IPS-11a (cell line): Measurements from ENCODE around the gene DSCAM.

Experiments
- H3K4me3 ChIP-seq: one replicate; pipeline ENCODE4 v1.5.1; 2013; ENCODE audit warnings: low read depth, low read length, control low read depth

The DSCAM gene

DNA sequence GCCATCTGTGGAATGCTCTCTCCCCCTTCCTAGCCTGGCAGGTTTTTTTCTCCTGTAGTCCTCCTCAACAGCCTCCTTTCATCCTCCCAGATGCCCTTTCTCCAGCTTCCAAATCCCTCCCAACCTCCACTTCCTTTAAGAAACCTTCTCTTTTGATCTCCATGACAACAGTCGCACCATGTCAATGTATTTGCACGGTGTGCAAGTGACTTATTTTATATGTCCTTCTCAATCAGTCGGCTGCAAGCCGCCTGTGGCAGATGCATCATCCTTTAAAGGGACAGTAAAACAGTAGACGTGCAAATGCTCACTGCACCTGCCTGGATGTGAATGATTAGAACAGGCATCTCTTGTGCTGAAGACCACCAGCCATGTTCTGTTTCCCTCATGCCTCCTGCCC lies 694.5 kb downstream of the DSCAM start:
- H3K4me3 ChIP-seq = no peak overlapping the region

- H3K4me3 ChIP-seq = no peak overlapping the region
These were observed 695.3 kb downstream of the DSCAM start for GRCh38 chr21:40151611-40152010.

GRCh38 chr21:40146216-40146837 lies 700.6 kb downstream of the DSCAM start:
- H3K4me3 ChIP-seq = no peak overlapping the region

- H3K4me3 ChIP-seq = no peak overlapping the region
These were observed 703.0 kb downstream of the DSCAM start for GRCh38 chr21:40143822-40144525.

DNA sequence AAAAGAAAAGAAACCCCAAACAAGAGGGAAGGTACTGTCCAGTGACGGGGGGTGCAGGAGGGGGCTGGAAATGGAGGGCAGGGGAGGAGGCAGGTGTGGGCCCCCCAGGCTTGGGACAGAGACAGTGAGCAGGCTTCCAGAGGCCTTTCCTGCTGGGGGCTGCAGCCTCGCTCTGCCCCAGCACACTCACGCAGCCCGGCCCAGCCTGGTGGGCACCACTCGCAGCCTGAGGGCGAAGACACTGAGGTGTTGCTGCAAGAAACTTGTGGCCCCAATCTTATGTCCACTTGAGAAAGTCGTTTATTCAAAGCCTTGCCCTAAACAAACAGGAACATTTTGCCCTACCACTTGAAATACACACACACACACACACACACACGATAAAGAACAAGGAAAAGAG lies 705.3 kb downstream of the DSCAM start:
- no peak overlapping the region for H3K4me3 ChIP-seq

GRCh38 chr21:40140675-40141074 lies 706.3 kb downstream of the DSCAM start:
- no peak overlapping the region for H3K4me3 ChIP-seq

- H3K4me3 ChIP-seq = no peak overlapping the region
These were observed 707.3 kb downstream of the DSCAM start for GRCh38 chr21:40139636-40140035.

DNA sequence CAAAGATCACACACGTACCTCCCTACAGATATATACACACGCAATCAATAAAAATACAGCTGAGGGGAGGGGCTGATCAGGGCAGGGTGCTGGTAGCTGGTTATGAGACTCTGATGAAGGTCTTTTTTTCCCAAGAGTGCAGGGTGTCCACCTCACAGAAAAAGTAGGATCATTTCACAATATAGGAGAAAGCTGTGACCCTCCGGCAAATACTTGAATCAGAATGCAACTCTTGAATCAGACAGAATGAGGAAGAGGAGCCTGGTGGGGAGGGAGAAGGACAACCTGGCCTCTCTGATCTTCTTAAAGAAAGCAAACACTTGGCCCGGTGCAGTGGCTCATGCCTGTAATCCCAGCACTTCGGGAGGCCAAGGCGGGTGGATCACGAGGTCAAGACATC lies 710.4 kb downstream of the DSCAM start:
- no peak overlapping the region for H3K4me3 ChIP-seq

- no peak overlapping the region for H3K4me3 ChIP-seq
These were observed 712.0 kb downstream of the DSCAM start for GRCh38 chr21:40134731-40135492.

DNA sequence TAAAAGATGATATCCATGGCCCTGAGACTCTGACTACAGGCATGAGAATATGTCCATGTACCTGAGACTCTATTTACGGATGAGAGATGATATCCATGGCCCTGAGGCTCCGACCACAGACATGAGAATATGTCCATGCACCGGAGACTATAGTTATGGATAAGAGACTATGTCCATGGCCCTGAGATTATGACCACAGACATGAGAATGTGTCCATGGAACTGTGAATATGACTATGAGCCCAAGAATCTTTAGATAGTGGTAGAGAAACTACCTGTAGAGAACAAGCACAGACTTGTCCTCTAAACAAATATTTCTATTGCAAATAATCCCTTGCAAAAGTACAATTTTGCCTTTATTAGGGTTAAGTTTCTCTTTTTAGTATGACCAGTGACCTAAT lies 716.5 kb downstream of the DSCAM start:
- H3K4me3 ChIP-seq = no peak overlapping the region

DNA sequence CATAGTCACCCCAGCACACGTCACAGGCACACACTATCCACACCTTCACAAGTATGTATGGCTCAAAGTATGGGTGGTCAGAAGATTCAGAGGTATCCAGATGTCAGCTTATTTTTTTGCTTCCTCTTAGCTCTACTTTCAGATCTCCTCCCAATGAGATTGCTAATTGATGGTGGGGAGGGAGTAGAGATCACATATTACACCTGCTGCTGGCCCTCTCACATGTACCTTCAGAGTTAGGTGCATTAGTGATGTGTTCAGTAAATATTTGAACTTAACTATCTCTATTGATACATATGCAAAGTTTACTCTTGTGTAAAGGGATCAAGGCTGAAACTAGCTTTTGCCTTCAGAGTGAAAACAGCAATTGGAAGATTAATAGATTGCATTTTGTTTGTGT lies 717.1 kb downstream of the DSCAM start:
- no peak overlapping the region for H3K4me3 ChIP-seq

- no peak overlapping the region for H3K4me3 ChIP-seq
These were observed 718.1 kb downstream of the DSCAM start for GRCh38 chr21:40128891-40129290.

DNA sequence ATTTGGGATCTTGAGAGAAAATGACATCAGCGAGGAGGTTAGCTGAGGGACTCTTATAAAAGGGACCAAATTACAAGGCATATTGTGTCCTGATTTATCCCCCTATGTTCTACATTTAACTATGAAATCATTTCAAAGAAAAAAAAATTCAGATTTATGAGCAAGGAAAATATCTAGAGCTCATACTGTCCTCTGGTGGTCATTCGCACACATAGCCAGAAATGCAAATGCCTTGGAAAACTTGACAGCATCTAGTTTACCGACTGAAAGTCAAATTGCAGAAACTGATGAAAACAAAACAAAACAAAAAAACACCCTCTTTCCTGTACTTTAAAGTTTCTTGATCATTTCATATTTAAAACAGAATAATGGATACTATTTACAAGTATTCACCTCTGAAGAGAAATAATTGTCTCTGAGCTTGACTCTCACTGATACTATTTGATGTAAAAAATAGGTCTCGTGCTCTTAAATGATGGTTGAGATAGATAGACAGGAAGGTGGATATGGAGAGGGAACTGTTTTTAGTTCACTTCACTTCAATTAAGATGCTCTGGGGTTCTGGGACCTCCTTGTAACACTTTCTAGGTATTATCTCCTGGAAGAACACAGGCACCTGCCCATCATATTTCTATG lies 725.9 kb downstream of the DSCAM start:
- no peak overlapping the region for H3K4me3 ChIP-seq

DNA sequence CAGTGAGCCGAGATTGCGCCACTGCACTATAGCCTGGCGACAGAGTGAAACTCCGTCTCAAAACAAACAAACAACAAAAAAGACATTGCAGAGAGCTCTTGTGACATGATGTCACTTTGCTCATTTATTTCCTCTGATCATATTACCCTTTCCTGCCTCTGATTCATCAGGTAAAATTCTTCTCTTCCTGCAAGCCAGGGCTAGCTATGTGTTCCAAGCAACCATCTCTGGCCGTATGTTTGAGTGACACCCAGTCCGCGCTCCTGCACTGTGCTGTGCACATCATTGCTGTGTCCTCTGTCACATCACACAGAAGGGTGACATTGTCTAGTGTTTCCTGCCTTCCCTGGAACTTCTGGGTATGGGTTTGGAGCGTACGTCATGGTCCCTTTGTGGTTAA lies 728.4 kb downstream of the DSCAM start:
- no peak overlapping the region for H3K4me3 ChIP-seq

- no peak overlapping the region for H3K4me3 ChIP-seq
These were observed 729.7 kb downstream of the DSCAM start for GRCh38 chr21:40117236-40117635.

GRCh38 chr21:40115775-40116174 lies 731.2 kb downstream of the DSCAM start:
- H3K4me3 ChIP-seq = no peak overlapping the region

DNA sequence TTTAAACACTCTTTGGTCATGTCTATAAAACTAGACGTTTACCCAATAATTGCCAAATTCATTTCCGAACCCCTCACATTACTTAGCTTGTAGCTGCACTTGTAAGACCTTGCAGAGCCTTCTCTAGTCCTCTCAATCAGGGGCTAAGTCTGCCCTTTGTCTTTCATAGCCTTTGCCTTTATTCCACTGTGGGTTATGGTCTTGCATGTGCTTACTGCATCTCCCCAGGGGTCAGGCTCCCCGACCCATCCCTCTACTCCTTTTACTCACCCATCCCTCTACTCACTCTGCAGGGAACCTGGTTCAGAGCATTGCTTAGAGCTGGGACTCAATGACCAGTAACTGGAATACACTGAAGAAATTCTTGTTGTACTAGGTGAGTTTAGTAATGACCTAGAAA lies 744.3 kb downstream of the DSCAM start:
- no peak overlapping the region for H3K4me3 ChIP-seq

DNA sequence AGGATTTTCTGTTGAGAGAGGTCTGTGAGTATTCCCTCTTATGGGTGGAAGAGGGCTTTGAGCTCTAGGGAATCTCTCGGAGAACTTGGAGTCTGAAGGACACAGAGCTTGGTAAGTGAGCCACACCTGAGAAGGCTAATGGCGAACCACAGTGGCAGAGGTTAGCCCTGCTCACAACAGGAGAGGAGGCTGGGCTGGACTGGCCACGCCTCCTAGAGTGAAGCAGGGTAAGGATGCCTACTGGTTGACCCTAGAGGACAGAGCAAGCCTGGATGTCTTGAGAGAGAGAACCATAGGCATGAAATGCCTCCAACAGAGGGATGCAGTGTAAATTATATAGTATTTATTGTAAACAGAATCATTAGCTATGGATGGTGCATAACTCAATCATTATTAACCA lies 747.1 kb downstream of the DSCAM start:
- no peak overlapping the region for H3K4me3 ChIP-seq

GRCh38 chr21:40095477-40095876 lies 751.5 kb downstream of the DSCAM start:
- no peak overlapping the region for H3K4me3 ChIP-seq

GRCh38 chr21:40080385-40080784 lies 766.6 kb downstream of the DSCAM start:
- no peak overlapping the region for H3K4me3 ChIP-seq

GRCh38 chr21:40074710-40075109 lies 772.2 kb downstream of the DSCAM start:
- no peak overlapping the region for H3K4me3 ChIP-seq

DNA sequence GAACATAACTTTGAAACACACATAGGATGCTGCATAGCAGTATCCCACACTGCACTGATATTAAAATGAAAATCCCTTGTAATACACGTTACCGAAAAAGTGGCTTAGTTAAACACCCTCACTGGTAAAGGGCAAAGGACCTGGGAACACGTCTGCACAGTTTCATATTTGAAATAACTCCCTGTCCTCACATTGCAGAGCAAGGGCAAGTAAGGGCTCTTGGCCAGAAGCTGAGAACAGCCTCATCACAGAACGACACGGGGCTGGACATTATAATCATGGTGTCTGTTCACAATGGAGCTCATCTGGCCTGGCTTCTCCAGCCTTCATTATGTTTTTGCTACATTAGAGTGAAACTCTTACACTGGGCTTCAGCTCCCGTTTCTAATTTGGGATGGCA lies 772.8 kb downstream of the DSCAM start:
- no peak overlapping the region for H3K4me3 ChIP-seq
